Neuronal stem cell (in vitro differentiated cells): Measurements from ENCODE around the gene PCSK5.

Experiments
- DNase-seq: peaks from one replicate; pipeline ENCODE4 v3.0.0-alpha.2; 2013; ENCODE audit warnings: low spot score
- H2AFZ ChIP-seq: one replicate; pipeline ENCODE4 v1.6.1; 2013; ENCODE audit warnings: mild to moderate bottlenecking, low read length, inconsistent platforms
- H2AK5ac ChIP-seq: 2 replicates; pipeline ENCODE4 v1.6.1; 2013; ENCODE audit warnings: low read depth, mild to moderate bottlenecking, inconsistent platforms, low read length, moderate library complexity, mixed read lengths
- H2BK120ac ChIP-seq: 2 replicates; pipeline ENCODE4 v1.6.1; 2013; ENCODE audit warnings: low read depth, mild to moderate bottlenecking, inconsistent platforms, low read length, moderate library complexity, mixed read lengths
- H2BK12ac ChIP-seq: one replicate; pipeline ENCODE4 v1.6.1; 2013; ENCODE audit warnings: low read length, inconsistent platforms
- H2BK15ac ChIP-seq: 2 replicates; pipeline ENCODE4 v1.6.1; 2013; ENCODE audit warnings: mild to moderate bottlenecking, low read length, inconsistent platforms, mixed read lengths
- H2BK5ac ChIP-seq: one replicate; pipeline ENCODE4 v1.6.1; 2013; ENCODE audit warnings: inconsistent platforms, mild to moderate bottlenecking, low read length, moderate library complexity
- H3K14ac ChIP-seq: one replicate; pipeline ENCODE4 v1.6.1; 2013; ENCODE audit warnings: low read length, inconsistent platforms
- H3K18ac ChIP-seq: 2 replicates; pipeline ENCODE4 v1.6.1; 2013; ENCODE audit warnings: low read length, inconsistent platforms
- H3K23ac ChIP-seq: 2 replicates; pipeline ENCODE4 v1.6.1; 2013; ENCODE audit warnings: low read depth, mild to moderate bottlenecking, mixed read lengths, low read length, inconsistent platforms; ENCODE audit not compliant: poor library complexity
- H3K27ac ChIP-seq: replicated peaks from 3 replicates; pipeline ENCODE4 v1.5.1; 2013; ENCODE audit warnings: low read length, inconsistent platforms
- H3K27me3 ChIP-seq, 3 experiments: 2 replicates each; pipeline ENCODE4 v1.6.1; 2013; ENCODE audit warnings: low read length in 3 of 3, mild to moderate bottlenecking in 2 of 3, inconsistent platforms in 1 of 3, low read depth in 1 of 3, mixed read lengths in 1 of 3, moderate library complexity in 1 of 3; ENCODE audit not compliant: control insufficient read depth in 3 of 3, insufficient read depth in 3 of 3
- H3K36me3 ChIP-seq, 2 donors: replicated peaks in 1 of 2; 2 replicates each; pipeline ENCODE4 v1.6.1; 2013; ENCODE audit warnings: low read length in 2 of 2; ENCODE audit not compliant: control insufficient read depth in 2 of 2, insufficient read depth in 2 of 2
- H3K4ac ChIP-seq: 2 replicates; pipeline ENCODE4 v1.6.1; 2013; ENCODE audit warnings: inconsistent platforms, mild to moderate bottlenecking, low read length, moderate library complexity
- H3K4me1 ChIP-seq, 2 donors: 1 replicate in 1 of 2; 2 replicates in 1 of 2; pipeline ENCODE4 v1.6.1; 2013; ENCODE audit warnings: low read length in 2 of 2, low read depth in 1 of 2; ENCODE audit not compliant: control insufficient read depth in 2 of 2, insufficient read depth in 1 of 2
- H3K4me2 ChIP-seq: one replicate; pipeline ENCODE4 v1.6.1; 2013; ENCODE audit warnings: mild to moderate bottlenecking, low read length, inconsistent platforms; ENCODE audit not compliant: insufficient read depth, poor library complexity, severe bottlenecking
- H3K4me3 ChIP-seq, 2 donors: 2 replicates each; pipeline ENCODE4 v1.5.1; 2013; ENCODE audit warnings: low read length in 2 of 2, mild to moderate bottlenecking in 2 of 2, inconsistent platforms in 1 of 2, moderate library complexity in 1 of 2
- H3K79me1 ChIP-seq: one replicate; pipeline ENCODE4 v1.6.1; 2013; ENCODE audit warnings: low read depth, mild to moderate bottlenecking, inconsistent platforms, low read length, moderate library complexity
- H3K9ac ChIP-seq: one replicate; pipeline ENCODE4 v1.6.1; 2013; ENCODE audit warnings: mild to moderate bottlenecking, low read depth, low read length, inconsistent platforms; ENCODE audit not compliant: poor library complexity
- H3K9me3 ChIP-seq, 2 donors: replicated peaks in 1 of 2; 2 replicates each; pipeline versions ENCODE3 to v1.6.1; 2013; ENCODE audit warnings: low read length in 2 of 2, mild to moderate bottlenecking in 2 of 2, inconsistent platforms in 1 of 2, low read depth in 1 of 2, mixed read lengths in 1 of 2, moderate library complexity in 1 of 2; ENCODE audit not compliant: control insufficient read depth in 2 of 2, insufficient read depth in 1 of 2
- H4K8ac ChIP-seq: one replicate; pipeline ENCODE4 v1.6.1; 2013; ENCODE audit warnings: low read depth, mild to moderate bottlenecking, inconsistent platforms, low read length, moderate library complexity
- H4K91ac ChIP-seq: one replicate; pipeline ENCODE4 v1.6.1; 2013; ENCODE audit warnings: low read length, low read depth, mild to moderate bottlenecking, inconsistent platforms; ENCODE audit not compliant: poor library complexity
- WGBS, 2 donors: extraction: QIAGEN DNeasy Blood & Tissue Kit; methylation state at CpG; one replicate each; pipeline ENCODE4 v1.1.7; 2013; ENCODE audit warnings: missing lambda C conversion rate in 2 of 2, mixed read lengths in 1 of 2; ENCODE audit not compliant: insufficient read length in 2 of 2, insufficient replicate concordance in 1 of 2; ENCODE audit errors: extremely low coverage in 2 of 2; 5-methylcytosine and 5-hydroxymethylcytosine counted together

The PCSK5 gene

DNA sequence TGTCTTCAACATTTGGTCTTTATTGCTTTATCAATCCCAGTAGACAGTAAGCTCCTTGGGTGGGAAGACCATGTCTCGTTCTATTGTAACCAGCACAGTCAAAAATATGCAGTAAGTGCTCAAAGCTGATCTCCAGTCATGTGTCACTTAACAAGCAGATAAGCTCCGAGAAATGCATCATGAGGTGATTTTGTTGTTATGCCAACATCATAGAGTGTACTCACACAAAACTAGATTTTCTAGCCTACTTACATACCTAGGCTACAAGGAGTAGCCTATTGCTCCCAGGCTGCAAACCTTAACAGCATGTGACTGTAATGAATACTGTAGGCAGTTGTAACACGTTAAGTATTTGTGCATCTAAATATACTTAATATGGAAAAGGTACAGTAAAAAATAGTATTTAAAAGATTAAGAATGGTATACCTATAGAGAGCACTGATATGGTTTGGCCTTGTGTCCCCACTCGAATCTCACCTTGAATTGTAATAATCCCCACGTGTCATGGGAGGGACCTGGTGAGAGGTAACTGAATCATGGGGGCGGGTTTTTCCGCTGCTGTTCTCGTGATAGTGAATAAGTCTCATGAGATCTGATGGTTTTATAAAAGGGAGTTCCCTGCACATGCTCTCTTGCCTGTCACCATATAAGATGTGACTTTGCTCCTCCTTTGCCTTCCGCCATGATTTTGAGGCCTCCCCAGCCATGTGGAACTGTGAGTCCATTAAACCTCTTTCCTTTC is 39.8 kb upstream of the PCSK5 start:
- no peak overlapping the region for H4K8ac ChIP-seq
- WGBS, 2 donors: no CpG with 5 or more reads among the region's 9 CpGs
- H2AK5ac ChIP-seq: no peak overlapping the region

DNA sequence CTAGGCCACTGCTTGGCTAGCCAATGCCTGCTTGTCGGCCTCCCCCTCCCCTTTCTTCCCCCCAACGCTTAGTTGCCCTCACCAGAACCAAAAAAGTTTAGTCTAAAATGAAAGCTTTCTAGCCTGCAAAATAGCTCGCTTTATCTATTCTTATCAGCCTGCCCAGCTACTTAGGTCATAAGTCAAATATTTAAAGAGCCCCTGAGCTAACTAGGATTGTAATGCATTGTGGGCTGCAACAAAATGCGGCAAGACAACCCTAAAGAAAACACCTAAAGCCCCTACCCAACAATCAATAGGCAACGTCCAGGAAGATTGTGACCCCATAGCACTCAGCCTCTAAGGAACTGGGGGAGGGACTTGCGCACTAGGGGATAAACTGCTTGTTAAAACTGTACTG is 38.6 kb upstream of the PCSK5 start:
- H2AFZ ChIP-seq: no peak overlapping the region
- no peak overlapping the region for H3K9ac ChIP-seq
- H2AK5ac ChIP-seq: no peak overlapping the region
- H3K4me3 ChIP-seq: no peak overlapping the region
- H3K4ac ChIP-seq: no peak overlapping the region
- no peak for DNase-seq
- no peak overlapping the region for H4K8ac ChIP-seq
- H3K79me1 ChIP-seq: no peaks in the 10 kb centered on the region
- H4K91ac ChIP-seq: no peak overlapping the region
- H3K23ac ChIP-seq: no peak overlapping the region
- no peak overlapping the region for H3K14ac ChIP-seq
- H2BK5ac ChIP-seq: no peak overlapping the region
- H3K4me2 ChIP-seq: no peak overlapping the region
- H2BK12ac ChIP-seq: no peak overlapping the region
- no CpG with 5 or more reads among the region's 6 CpGs for WGBS, 2 donors
- H2BK15ac ChIP-seq: no peak overlapping the region
- no peak overlapping the region for H3K27ac ChIP-seq
- H3K4me1 ChIP-seq: peaks cover 0 to 4% of the 10 kb centered on the region in 2 donors
- peaks cover 0 to 4% (median 0%) of the 10 kb centered on the region in 3 experiments for H3K27me3 ChIP-seq
- H3K18ac ChIP-seq: no peak overlapping the region
- no peak overlapping the region for H2BK120ac ChIP-seq
- no peaks in the 10 kb centered on the region for H3K9me3 ChIP-seq
- H3K36me3 ChIP-seq: no peaks in the 10 kb centered on the region

More for the DNA sequence above, 39.8 kb upstream of the PCSK5 start:
- H2BK120ac ChIP-seq: no peak overlapping the region
- no peak overlapping the region for H4K91ac ChIP-seq
- H3K9me3 ChIP-seq: no peaks in the 10 kb centered on the region
- no peak for DNase-seq
- H2BK15ac ChIP-seq: no peak overlapping the region
- no peak overlapping the region for H2BK5ac ChIP-seq
- no peak overlapping the region for H2AFZ ChIP-seq
- no peak overlapping the region for H3K4ac ChIP-seq
- H3K18ac ChIP-seq: no peak overlapping the region
- H3K4me3 ChIP-seq: no peak overlapping the region
- H2BK12ac ChIP-seq: no peak overlapping the region
- peaks cover 0 to 4% of the 10 kb centered on the region in 2 donors for H3K4me1 ChIP-seq
- H3K36me3 ChIP-seq: no peaks in the 10 kb centered on the region
- no peak overlapping the region for H3K4me2 ChIP-seq
- H3K79me1 ChIP-seq: no peaks in the 10 kb centered on the region
- H3K27me3 ChIP-seq: peaks cover 0 to 4% (median 0%) of the 10 kb centered on the region in 3 experiments
- no peak overlapping the region for H3K23ac ChIP-seq
- no peak overlapping the region for H3K27ac ChIP-seq
- H3K14ac ChIP-seq: no peak overlapping the region
- no peak overlapping the region for H3K9ac ChIP-seq

DNA sequence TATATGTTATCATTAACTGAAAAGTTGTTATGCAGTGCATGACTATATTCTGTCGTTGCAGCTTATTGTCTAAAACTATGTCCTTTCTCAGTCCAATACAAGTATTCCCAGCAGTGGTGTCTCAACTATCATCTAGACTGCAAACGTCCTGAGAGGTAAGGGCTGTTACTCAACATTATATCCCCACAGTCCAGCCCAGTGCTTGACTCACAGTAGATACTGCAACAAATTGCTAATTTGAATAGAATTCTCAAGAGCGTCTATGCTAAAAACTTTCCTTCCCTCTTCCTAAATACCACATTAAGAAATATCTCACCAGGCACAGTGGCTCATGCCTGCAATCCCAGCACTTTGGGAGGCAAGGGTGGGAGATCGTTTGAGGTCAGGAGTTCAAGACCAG is 37.7 kb upstream of the PCSK5 start:
- H3K18ac ChIP-seq: no peak overlapping the region
- no peak overlapping the region for H2AK5ac ChIP-seq
- no peak overlapping the region for H2BK15ac ChIP-seq
- no CpG with 5 or more reads among the region's 4 CpGs for WGBS, 2 donors
- H3K4ac ChIP-seq: no peak overlapping the region
- no peak overlapping the region for H3K4me2 ChIP-seq
- H3K4me3 ChIP-seq: no peak overlapping the region
- H3K27me3 ChIP-seq: peaks cover 0 to 4% (median 0%) of the 10 kb centered on the region in 3 experiments
- H4K8ac ChIP-seq: no peak overlapping the region
- no peak for DNase-seq
- H2BK12ac ChIP-seq: no peak overlapping the region
- H4K91ac ChIP-seq: no peak overlapping the region
- H3K4me1 ChIP-seq: peaks cover 0 to 4% of the 10 kb centered on the region in 2 donors
- no peaks in the 10 kb centered on the region for H3K9me3 ChIP-seq
- H3K36me3 ChIP-seq: no peaks in the 10 kb centered on the region
- H2AFZ ChIP-seq: no peak overlapping the region
- H2BK120ac ChIP-seq: no peak overlapping the region
- no peak overlapping the region for H3K14ac ChIP-seq
- H3K27ac ChIP-seq: no peak overlapping the region
- no peaks in the 10 kb centered on the region for H3K79me1 ChIP-seq
- no peak overlapping the region for H3K9ac ChIP-seq
- no peak overlapping the region for H3K23ac ChIP-seq
- no peak overlapping the region for H2BK5ac ChIP-seq

DNA sequence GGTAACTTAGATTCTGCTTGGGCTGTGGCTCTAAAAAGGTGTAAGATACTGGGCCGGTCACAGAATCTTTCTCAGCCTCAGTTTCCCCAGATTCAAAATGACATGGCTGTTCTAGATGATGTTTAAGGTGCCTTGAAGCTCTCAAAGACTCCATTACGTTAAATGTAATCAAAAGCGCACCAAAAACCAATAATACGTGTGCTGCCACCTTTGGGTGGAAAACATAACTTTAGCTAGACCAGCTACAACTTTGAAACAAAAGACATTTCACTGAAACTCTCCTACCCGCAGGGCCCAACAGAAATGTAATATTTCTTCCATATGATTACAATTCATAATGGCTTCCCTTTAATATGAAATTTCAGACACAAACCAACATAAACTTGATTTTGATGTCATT is 35.0 kb upstream of the PCSK5 start:
- no peak overlapping the region for H3K27ac ChIP-seq
- no peak overlapping the region for H3K18ac ChIP-seq
- no peak overlapping the region for H2BK120ac ChIP-seq
- H3K4me2 ChIP-seq: no peak overlapping the region
- H4K91ac ChIP-seq: no peak overlapping the region
- H3K23ac ChIP-seq: no peak overlapping the region
- no peaks in the 10 kb centered on the region for H3K79me1 ChIP-seq
- H3K36me3 ChIP-seq: no peaks in the 10 kb centered on the region
- no peak overlapping the region for H2AK5ac ChIP-seq
- H4K8ac ChIP-seq: no peak overlapping the region
- no peak for DNase-seq
- H3K9ac ChIP-seq: no peak overlapping the region
- H2BK12ac ChIP-seq: no peak overlapping the region
- no peak overlapping the region for H2BK5ac ChIP-seq
- no peak overlapping the region for H2AFZ ChIP-seq
- H2BK15ac ChIP-seq: no peak overlapping the region
- no peak overlapping the region for H3K4ac ChIP-seq
- H3K4me1 ChIP-seq: peaks cover 0 to 4% of the 10 kb centered on the region in 2 donors
- no peak overlapping the region for H3K4me3 ChIP-seq
- H3K14ac ChIP-seq: no peak overlapping the region
- H3K27me3 ChIP-seq: no peaks in the 10 kb centered on the region
- H3K9me3 ChIP-seq: no peaks in the 10 kb centered on the region
- WGBS, 2 donors: no CpG with 5 or more reads among the region's 5 CpGs
